Measurements from ENCODE around the gene SYNGR4.
A peak's percentile ranks its signal among the peaks of the same experiment; 100 is the strongest.
"Not testable (repeated sequence)": the region's sequence is repeated elsewhere in the genome, so short reads cannot be mapped to it uniquely, and the experiment has no call there.

Gene SYNGR4

GRCh38 chr19:48370955-48371354, 6.8 kb downstream of the SYNGR4 start:
- H3K27ac Mint-ChIP-seq = no peak overlapping the region
- intact Hi-C loops (cut with micrococcal nuclease) = no loop called here

GRCh38 chr19:48371367-48371766, 7.2 kb downstream of the SYNGR4 start:
- H3K4me3 Mint-ChIP-seq = no peak overlapping the region
- H3K9me3 Mint-ChIP-seq = no peaks in the 10 kb centered on the region
- peaks cover 10% of the 10 kb centered on the region for H3K27me3 Mint-ChIP-seq
- intact Hi-C loops (cut with micrococcal nuclease) = no loop called here
- H3K27ac Mint-ChIP-seq = no peak overlapping the region
- H3K36me3 Mint-ChIP-seq (ENCODE audit: low read depth) = no peaks in the 10 kb centered on the region
- no peaks in the 10 kb centered on the region for H3K4me1 Mint-ChIP-seq (ENCODE audit: low read depth)

More at GRCh38 chr19:48370955-48371354, 6.8 kb downstream of the SYNGR4 start:
- no peak overlapping the region for H3K4me3 Mint-ChIP-seq
- no peaks in the 10 kb centered on the region for H3K4me1 Mint-ChIP-seq (ENCODE audit: low read depth)
- H3K27me3 Mint-ChIP-seq = peaks cover 10% of the 10 kb centered on the region
- H3K9me3 Mint-ChIP-seq = no peaks in the 10 kb centered on the region
- no peaks in the 10 kb centered on the region for H3K36me3 Mint-ChIP-seq (ENCODE audit: low read depth)

- H3K4me3 Mint-ChIP-seq; H3K27me3 Mint-ChIP-seq; H3K27ac Mint-ChIP-seq; H3K9me3 Mint-ChIP-seq; H3K4me1 Mint-ChIP-seq (ENCODE audit: low read depth); H3K36me3 Mint-ChIP-seq (ENCODE audit: low read depth); intact Hi-C loops (cut with micrococcal nuclease): not testable (repeated sequence)
These were observed 7.6 kb downstream of the SYNGR4 start for GRCh38 chr19:48371771-48372170.

- peak overlapping the region; percentile 8 for H3K27ac Mint-ChIP-seq
- no peaks in the 10 kb centered on the region for H3K36me3 Mint-ChIP-seq (ENCODE audit: low read depth)
- no peaks in the 10 kb centered on the region for H3K4me1 Mint-ChIP-seq (ENCODE audit: low read depth)
- H3K9me3 Mint-ChIP-seq = no peaks in the 10 kb centered on the region
- H3K27me3 Mint-ChIP-seq = peaks cover 10% of the 10 kb centered on the region
- intact Hi-C loops (cut with micrococcal nuclease) = no loop called here
- no peak overlapping the region for H3K4me3 Mint-ChIP-seq
These were observed 8.7 kb downstream of the SYNGR4 start for GRCh38 chr19:48372904-48373303.

DNA sequence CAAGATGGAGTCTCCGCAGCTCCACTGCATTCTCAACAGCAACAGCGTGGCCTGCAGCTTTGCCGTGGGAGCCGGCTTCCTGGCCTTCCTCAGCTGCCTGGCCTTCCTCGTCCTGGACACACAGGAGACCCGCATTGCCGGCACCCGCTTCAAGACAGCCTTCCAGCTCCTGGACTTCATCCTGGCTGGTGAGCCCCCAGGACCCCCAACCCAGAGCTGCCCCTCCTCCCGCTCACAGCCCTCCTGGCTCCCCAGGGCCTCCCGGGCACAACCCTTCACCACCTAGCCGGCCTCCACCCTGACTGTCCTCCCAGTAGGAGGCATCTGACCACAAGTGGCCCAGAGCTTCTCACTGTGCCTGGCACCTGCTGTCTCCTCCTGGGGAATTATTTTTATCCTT, 9.4 kb downstream of the SYNGR4 start:
- Mint-ChIP-seq H3K9me3 (no peaks in the 10 kb centered on the region), H3K36me3 (ENCODE audit: low read depth) (no peaks in the 10 kb centered on the region), H3K4me1 (ENCODE audit: low read depth) (peaks cover 4% of the 10 kb centered on the region), H3K27me3 (peaks cover 10% of the 10 kb centered on the region), H3K27ac (no peak overlapping the region), H3K4me3 (no peak overlapping the region)
- intact Hi-C loops (cut with micrococcal nuclease) = no loop called here

DNA sequence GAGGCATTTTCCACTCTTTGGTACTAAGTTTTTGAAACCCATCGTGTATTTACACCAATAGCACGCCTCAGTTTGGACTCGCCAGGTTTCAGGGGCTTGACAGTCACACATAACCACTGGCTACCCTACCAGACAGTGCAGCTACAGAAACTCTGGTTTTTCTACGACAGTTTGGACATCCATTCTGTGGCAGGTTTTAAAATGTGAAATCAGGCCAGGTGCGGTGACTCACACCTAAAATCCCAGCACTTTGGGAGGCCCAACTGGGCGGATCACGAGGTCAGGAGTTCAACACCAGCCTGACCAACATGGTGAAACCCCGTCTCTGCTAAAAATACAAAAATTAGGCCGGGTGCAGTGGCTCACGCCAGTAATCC, 14.0 kb downstream of the SYNGR4 start:
- no peak overlapping the region for H3K4me3 Mint-ChIP-seq

DNA sequence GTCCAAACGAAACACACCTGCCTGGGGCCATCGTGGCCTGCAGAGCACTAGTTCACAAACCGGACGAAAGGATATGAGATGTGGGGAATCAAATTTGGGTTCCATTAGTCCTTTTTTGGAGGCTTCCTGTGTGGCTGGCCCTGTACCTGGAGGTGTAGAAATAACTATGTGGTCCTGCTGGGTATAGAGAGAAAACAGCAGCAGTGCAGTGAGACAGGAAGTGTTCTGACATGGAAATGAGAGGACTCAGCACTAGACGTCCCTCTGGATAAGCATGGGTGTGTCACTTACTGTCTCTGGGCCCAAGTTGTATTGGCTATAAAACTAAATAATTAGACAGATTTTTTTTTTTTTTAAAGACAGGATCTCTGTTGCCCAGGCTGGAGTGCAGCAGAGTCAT, 14.9 kb downstream of the SYNGR4 start:
- Mint-ChIP-seq H3K9me3 (no peaks in the 10 kb centered on the region), H3K36me3 (ENCODE audit: low read depth) (peaks cover 42% of the 10 kb centered on the region), H3K4me1 (ENCODE audit: low read depth) (peaks cover 19% of the 10 kb centered on the region), H3K27ac (no peak overlapping the region), H3K27me3 (no peaks in the 10 kb centered on the region), H3K4me3 (no peak overlapping the region)
- intact Hi-C loops (cut with micrococcal nuclease) = no loop called here

More for the DNA sequence above, 14.0 kb downstream of the SYNGR4 start:
- intact Hi-C loops (cut with micrococcal nuclease) = no loop called here
- H3K27ac Mint-ChIP-seq = no peak overlapping the region
- no peaks in the 10 kb centered on the region for H3K9me3 Mint-ChIP-seq
- peaks cover 5% of the 10 kb centered on the region for H3K27me3 Mint-ChIP-seq
- peaks cover 33% of the 10 kb centered on the region for H3K36me3 Mint-ChIP-seq (ENCODE audit: low read depth)
- peaks cover 16% of the 10 kb centered on the region for H3K4me1 Mint-ChIP-seq (ENCODE audit: low read depth)

GRCh38 chr19:48381178-48381950, 17.2 kb downstream of the SYNGR4 start:
- Mint-ChIP-seq H3K4me3 (no peak overlapping the region), H3K27me3 (no peaks in the 10 kb centered on the region), H3K36me3 (ENCODE audit: low read depth) (peaks cover 65% of the 10 kb centered on the region), H3K27ac (no peak overlapping the region), H3K4me1 (ENCODE audit: low read depth) (peaks cover 19% of the 10 kb centered on the region), H3K9me3 (no peaks in the 10 kb centered on the region)
- intact Hi-C loops (cut with micrococcal nuclease) = no loop called here

- intact Hi-C loops (cut with micrococcal nuclease) = no loop called here
- H3K9me3 Mint-ChIP-seq = no peaks in the 10 kb centered on the region
- peaks cover 19% of the 10 kb centered on the region for H3K4me1 Mint-ChIP-seq (ENCODE audit: low read depth)
- peaks cover 74% of the 10 kb centered on the region for H3K36me3 Mint-ChIP-seq (ENCODE audit: low read depth)
- no peak overlapping the region for H3K4me3 Mint-ChIP-seq
- H3K27me3 Mint-ChIP-seq = no peaks in the 10 kb centered on the region
- H3K27ac Mint-ChIP-seq = peak overlapping the region; percentile 39
These were observed 18.1 kb downstream of the SYNGR4 start for GRCh38 chr19:48382286-48382685.

DNA sequence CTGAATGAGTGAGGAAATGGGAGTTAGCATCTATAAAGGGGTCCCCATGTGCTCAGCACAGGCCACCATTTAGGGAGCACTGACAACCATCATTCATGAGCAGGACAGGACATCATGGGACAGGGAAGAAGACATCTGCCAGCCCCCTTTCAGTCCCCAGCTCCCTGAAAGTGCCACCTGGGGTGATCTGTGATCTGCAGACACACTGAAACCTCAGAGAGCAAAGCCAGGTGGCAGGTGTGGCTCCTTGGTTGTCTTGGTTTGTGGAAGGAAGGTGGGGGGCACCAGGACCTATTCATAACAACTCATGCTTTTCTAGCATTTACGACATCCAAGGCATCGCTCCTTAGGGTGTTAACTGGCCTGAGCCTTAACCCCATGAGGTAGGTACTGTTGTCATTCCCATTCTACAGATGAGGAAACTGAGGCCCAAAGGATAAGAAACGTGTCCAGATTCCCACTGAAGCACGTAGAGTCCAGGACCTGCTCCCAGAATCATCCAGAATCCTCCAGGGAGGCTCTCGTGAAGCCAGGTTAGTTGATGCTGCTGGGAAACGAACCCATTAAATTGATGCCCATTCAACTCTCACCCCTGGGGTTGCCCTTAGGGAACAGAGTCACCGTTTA, 21.4 kb downstream of the SYNGR4 start:
- peaks cover 30% of the 10 kb centered on the region for H3K4me1 Mint-ChIP-seq (ENCODE audit: low read depth)
- intact Hi-C loops (cut with micrococcal nuclease) = no loop called here
- no peak overlapping the region for H3K27ac Mint-ChIP-seq
- no peak overlapping the region for H3K4me3 Mint-ChIP-seq
- no peaks in the 10 kb centered on the region for H3K27me3 Mint-ChIP-seq
- H3K9me3 Mint-ChIP-seq = no peaks in the 10 kb centered on the region
- peaks cover 96% of the 10 kb centered on the region for H3K36me3 Mint-ChIP-seq (ENCODE audit: low read depth)

- Mint-ChIP-seq H3K4me1 (ENCODE audit: low read depth) (peaks cover 36% of the 10 kb centered on the region), H3K4me3 (no peak overlapping the region), H3K36me3 (ENCODE audit: low read depth) (peaks cover 92% of the 10 kb centered on the region), H3K9me3 (no peaks in the 10 kb centered on the region), H3K27me3 (peaks cover 6% of the 10 kb centered on the region), H3K27ac (no peak overlapping the region)
- intact Hi-C loops (cut with micrococcal nuclease) = no loop called here
These were observed 22.8 kb downstream of the SYNGR4 start for GRCh38 chr19:48386981-48387380.

- no peaks in the 10 kb centered on the region for H3K9me3 Mint-ChIP-seq
- H3K27ac Mint-ChIP-seq = peak overlapping the region; percentile 96
- H3K4me1 Mint-ChIP-seq (ENCODE audit: low read depth) = peaks cover 39% of the 10 kb centered on the region
- H3K27me3 Mint-ChIP-seq = peaks cover 40% of the 10 kb centered on the region
- H3K36me3 Mint-ChIP-seq (ENCODE audit: low read depth) = peaks cover 57% of the 10 kb centered on the region
- peak overlapping the region; percentile 89 for H3K4me3 Mint-ChIP-seq
- intact Hi-C loops (cut with micrococcal nuclease) = loop anchor here (2.0 to 5.0 kb wide), 3 partner anchors 26 to 68 kb away; partner anchors contain the start of genes GRWD1 and SYNGR4
These were observed 26.3 kb downstream of the SYNGR4 start for GRCh38 chr19:48390188-48391099.

DNA sequence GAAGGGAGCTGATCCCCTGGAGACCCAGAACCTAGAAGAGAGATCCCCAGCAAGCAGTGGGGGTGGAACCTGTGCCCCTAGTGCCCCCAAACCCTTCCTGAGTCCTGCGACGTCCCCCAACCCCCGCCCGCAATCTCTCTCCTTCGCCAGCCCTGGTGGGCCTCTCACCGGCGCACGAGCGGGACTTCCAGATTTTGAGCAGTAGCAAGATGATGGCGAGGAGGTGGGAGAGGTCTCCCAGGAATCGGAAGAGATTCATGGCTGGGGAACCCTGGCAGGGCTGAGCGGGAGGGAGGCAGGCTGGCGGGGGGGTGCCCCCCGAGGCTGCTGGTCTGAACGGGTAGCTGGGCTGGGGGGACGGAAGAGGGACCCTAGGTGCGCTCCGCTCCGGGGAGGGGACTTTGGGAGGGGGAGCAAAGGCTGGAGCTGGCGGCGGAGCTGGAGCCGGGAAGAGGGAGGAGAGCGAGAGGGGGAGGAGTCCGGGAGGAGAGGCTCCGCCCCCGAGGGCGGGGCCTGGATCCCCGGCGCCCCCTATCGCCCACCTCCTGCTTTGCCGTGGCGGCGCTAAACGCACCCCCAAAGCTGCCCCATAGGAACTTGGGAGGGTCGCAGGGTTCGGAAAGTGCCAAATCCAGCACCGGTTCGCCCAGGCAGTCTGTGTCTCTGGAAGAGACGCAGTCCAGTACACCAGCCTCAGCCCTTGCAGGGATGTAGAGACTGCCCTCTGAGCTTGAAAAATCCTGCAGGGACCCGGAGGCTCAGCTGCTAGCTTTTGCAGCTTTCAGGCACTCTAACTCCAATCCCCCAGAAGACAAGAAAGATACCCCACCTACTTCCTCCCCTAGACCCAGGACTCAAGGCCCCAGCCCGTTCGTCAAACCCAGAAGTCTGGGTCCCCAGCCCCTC, 27.2 kb downstream of the SYNGR4 start, which contains the start of gene KDELR1:
KDELR1 (minus strand) TSS at position 452 of the 906 bp plus-strand sequence; CDS start at position 259, 193 bp downstream.
- H3K9me3 Mint-ChIP-seq = no peaks in the 10 kb centered on the region
- peak within 1 kb of the TSS; percentile 96 for H3K27ac Mint-ChIP-seq
- intact Hi-C loops (cut with micrococcal nuclease) = loop anchor here (2.0 to 5.0 kb wide), 3 partner anchors 27 to 69 kb away; partner anchors contain the start of genes GRWD1 and SYNGR4
- peak within 1 kb of the TSS; percentile 89 for H3K4me3 Mint-ChIP-seq
- peaks cover 48% of the 10 kb centered on the region for H3K36me3 Mint-ChIP-seq (ENCODE audit: low read depth)
- H3K27me3 Mint-ChIP-seq = peaks cover 49% of the 10 kb centered on the region
- H3K4me1 Mint-ChIP-seq (ENCODE audit: low read depth) = peaks cover 49% of the 10 kb centered on the region
